Activated CD4-positive, alpha-beta T cell treated with anti-CD3 and anti-CD28 coated beads, Interleukin-2, amount 10 ng/mL, durations not matched to agents 7 days and 5 days (primary cell): ENCODE data around the gene SNAP47. TPM values are rescaled to one million over a fixed set of nuclear protein-coding genes. Genes with fewer than 3 reads are reported as not detected.

Experiments
- CTCF ChIA-PET: fragments of 350-600 bp; sonication (Branson Sonifier 250); formaldehyde crosslinking; loops from one replicate; lab custom pipeline; 2021; ENCODE audit warnings: antibody characterized with exemption; lab: Charles Lee
- POLR2A ChIA-PET: fragments of 350-600 bp; sonication (Branson Sonifier 250); formaldehyde crosslinking; loops from one replicate; lab custom pipeline; 2021; ENCODE audit warnings: antibody characterized with exemption; lab: Charles Lee
- DNase-seq: peaks from one replicate; pipeline ENCODE4 v3.0.0-alpha.2; 2020
- H3K27ac Mint-ChIP-seq: one replicate; pipeline ENCODE4 v1.8.0; 2021; ENCODE audit warnings: mild to moderate bottlenecking, moderate library complexity, mixed read lengths
- H3K27me3 Mint-ChIP-seq: one replicate; pipeline ENCODE4 v1.8.0; 2021; ENCODE audit warnings: mixed read lengths
- H3K36me3 Mint-ChIP-seq: one replicate; pipeline ENCODE4 v1.8.0; 2021; ENCODE audit warnings: low read depth, mixed read lengths
- H3K4me1 Mint-ChIP-seq: one replicate; pipeline ENCODE4 v1.8.0; 2021; ENCODE audit warnings: mixed read lengths
- H3K4me3 Mint-ChIP-seq: one replicate; pipeline ENCODE4 v1.8.0; 2021; ENCODE audit warnings: mild to moderate bottlenecking, moderate library complexity, mixed read lengths
- H3K9me3 Mint-ChIP-seq: one replicate; pipeline ENCODE4 v1.8.0; 2021; ENCODE audit warnings: mixed read lengths
- total RNA-seq, 2 experiments: library from RNA; stranded (reverse); gene quantifications; one replicate each; pipeline ENCODE4 v1.2.3, GENCODE V29; 2021

SNAP47 gene
- total RNA-seq, 2 experiments from 2014 or later = 30.3 TPM

- Mint-ChIP-seq H3K4me1 (peaks cover 74% of the 10 kb centered on the region), H3K27me3 (no peaks in the 10 kb centered on the region), H3K27ac (no peak overlapping the region), H3K4me3 (no peak overlapping the region), H3K9me3 (no peaks in the 10 kb centered on the region), H3K36me3 (peaks cover 64% of the 10 kb centered on the region)
- DNase-seq = no peak
- POLR2A ChIA-PET = no interaction called here
- CTCF ChIA-PET = interaction anchor here (1.3 to 2.3 kb wide), 3 partner anchors 191 to 194 kb away, joined by 3 to 9 read pairs (median 3); no protein-coding TSS in a partner anchor
These were observed 24.4 kb downstream of the SNAP47 start for GRCh38 chr1:227759341-227760300.

DNA sequence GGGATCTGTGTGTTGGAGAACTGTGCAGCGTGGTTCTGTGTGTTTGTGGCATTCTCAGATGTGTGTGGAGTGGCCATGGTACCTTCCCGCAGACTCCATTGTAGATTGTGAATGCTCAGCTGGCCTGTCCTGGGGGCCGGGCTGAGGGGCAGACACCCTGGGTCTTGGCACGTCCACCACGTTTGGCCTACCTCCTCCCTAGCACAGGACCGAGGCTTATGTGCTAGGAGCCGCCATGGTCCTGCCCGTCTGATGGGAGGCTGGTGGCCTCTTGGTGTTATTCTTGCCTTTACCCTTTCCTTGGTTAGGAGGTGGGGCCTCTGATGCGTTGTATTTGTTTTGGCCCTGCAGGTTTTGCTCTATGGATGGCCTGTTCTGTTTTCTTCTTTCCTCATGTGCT, 25.1 kb downstream of the SNAP47 start:
- CTCF ChIA-PET = interaction anchor here (1.3 kb wide), 1 partner anchor 192 kb away, joined by 3 read pairs; no protein-coding TSS in a partner anchor
- peaks cover 64% of the 10 kb centered on the region for H3K36me3 Mint-ChIP-seq
- DNase-seq = no peak
- H3K27ac Mint-ChIP-seq = peak overlapping the region; percentile 84
- H3K4me1 Mint-ChIP-seq = peaks cover 81% of the 10 kb centered on the region
- H3K4me3 Mint-ChIP-seq = no peak overlapping the region
- H3K27me3 Mint-ChIP-seq = no peaks in the 10 kb centered on the region
- no peaks in the 10 kb centered on the region for H3K9me3 Mint-ChIP-seq
- POLR2A ChIA-PET = no interaction called here

DNA sequence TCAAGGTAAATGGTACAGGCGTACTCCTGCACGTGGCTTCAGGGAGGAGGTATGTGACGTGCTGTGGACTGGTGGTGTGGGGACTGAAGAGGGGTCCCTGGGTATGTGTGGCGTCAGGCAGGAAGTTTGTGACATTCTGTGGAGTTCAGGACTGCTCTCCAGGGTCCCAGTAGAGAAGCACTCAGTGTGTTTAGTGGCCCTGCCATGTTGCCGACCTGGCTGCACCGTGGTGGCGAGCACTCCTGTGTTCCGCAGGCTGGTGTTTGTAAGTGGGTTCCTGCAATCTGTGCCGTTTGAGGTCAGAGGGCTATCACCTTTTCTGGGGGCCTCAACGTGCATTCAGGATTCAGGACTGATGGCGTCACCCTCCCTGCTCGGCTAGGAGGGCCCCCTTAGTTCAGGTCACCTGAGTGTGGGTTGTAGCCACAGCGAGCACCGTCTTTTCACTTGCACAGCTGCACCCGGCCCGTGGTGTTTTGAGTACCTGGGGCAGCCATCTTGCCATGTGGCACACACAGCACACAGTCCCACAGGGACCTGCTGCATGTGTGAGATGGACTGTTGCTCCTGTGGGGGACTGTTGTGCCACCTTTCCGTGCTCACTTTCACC, 26.5 kb downstream of the SNAP47 start:
- Mint-ChIP-seq H3K27me3 (no peaks in the 10 kb centered on the region), H3K9me3 (no peaks in the 10 kb centered on the region), H3K4me1 (peaks cover 95% of the 10 kb centered on the region), H3K4me3 (peak overlapping the region; percentile 25), H3K27ac (peak overlapping the region; percentile 90), H3K36me3 (peaks cover 65% of the 10 kb centered on the region)
- CTCF ChIA-PET = interaction anchor here (0.7 to 1.9 kb wide), 6 partner anchors 12 to 192 kb away, joined by 3 to 9 read pairs (median 3); no protein-coding TSS in a partner anchor
- POLR2A ChIA-PET = no interaction called here
- no peak for DNase-seq

- Mint-ChIP-seq H3K27me3 (no peaks in the 10 kb centered on the region), H3K4me3 (peak overlapping the region; percentile 13), H3K27ac (peak overlapping the region; percentile 90), H3K36me3 (peaks cover 67% of the 10 kb centered on the region), H3K9me3 (no peaks in the 10 kb centered on the region), H3K4me1 (peaks cover 98% of the 10 kb centered on the region)
- peak; percentile 95 for DNase-seq
- ChIA-PET CTCF (interaction anchor here (0.6 to 1.9 kb wide), 15 partner anchors 10 to 1361 kb away, joined by 3 to 9 read pairs (median 3); no protein-coding TSS in a partner anchor), POLR2A (no interaction called here)
These were observed 27.1 kb downstream of the SNAP47 start for GRCh38 chr1:227762231-227762911.

GRCh38 chr1:227763246-227764018, 28.2 kb downstream of the SNAP47 start:
- Mint-ChIP-seq H3K4me3 (no peak overlapping the region), H3K36me3 (peaks cover 69% of the 10 kb centered on the region), H3K4me1 (peaks cover 98% of the 10 kb centered on the region), H3K27ac (peak overlapping the region; percentile 90), H3K27me3 (no peaks in the 10 kb centered on the region), H3K9me3 (no peaks in the 10 kb centered on the region)
- POLR2A ChIA-PET = interaction anchor here (0.5 kb wide), 1 partner anchor 27 kb away, joined by 5 read pairs; no protein-coding TSS in a partner anchor
- CTCF ChIA-PET = interaction anchor here (0.5 to 1.9 kb wide), 10 partner anchors 9 to 915 kb away, joined by 3 to 9 read pairs (median 3); no protein-coding TSS in a partner anchor
- no peak for DNase-seq

GRCh38 chr1:227764019-227764391, 28.8 kb downstream of the SNAP47 start:
- Mint-ChIP-seq H3K9me3 (no peaks in the 10 kb centered on the region), H3K4me3 (no peak overlapping the region), H3K4me1 (peaks cover 95% of the 10 kb centered on the region), H3K27me3 (no peaks in the 10 kb centered on the region), H3K27ac (peak overlapping the region; percentile 36), H3K36me3 (peaks cover 69% of the 10 kb centered on the region)
- no peak for DNase-seq
- ChIA-PET CTCF (interaction anchor here (1.0 to 3.0 kb wide), 4 partner anchors 19 to 203 kb away, joined by 3 to 19 read pairs (median 3); no protein-coding TSS in a partner anchor), POLR2A (no interaction called here)

GRCh38 chr1:227765261-227766014, 30.2 kb downstream of the SNAP47 start:
- H3K36me3 Mint-ChIP-seq = peaks cover 60% of the 10 kb centered on the region
- H3K27ac Mint-ChIP-seq = peak overlapping the region; percentile 91
- H3K9me3 Mint-ChIP-seq = no peaks in the 10 kb centered on the region
- H3K4me3 Mint-ChIP-seq = peak overlapping the region; percentile 52
- no peaks in the 10 kb centered on the region for H3K27me3 Mint-ChIP-seq
- ChIA-PET CTCF (interaction anchor here (1.0 to 3.0 kb wide), 9 partner anchors 8 to 188 kb away, joined by 3 to 19 read pairs (median 5); no protein-coding TSS in a partner anchor), POLR2A (interaction anchor here (1.2 kb wide), 1 partner anchor 22 kb away, joined by 4 read pairs; no protein-coding TSS in a partner anchor)
- H3K4me1 Mint-ChIP-seq = peaks cover 83% of the 10 kb centered on the region
- DNase-seq = no peak

DNA sequence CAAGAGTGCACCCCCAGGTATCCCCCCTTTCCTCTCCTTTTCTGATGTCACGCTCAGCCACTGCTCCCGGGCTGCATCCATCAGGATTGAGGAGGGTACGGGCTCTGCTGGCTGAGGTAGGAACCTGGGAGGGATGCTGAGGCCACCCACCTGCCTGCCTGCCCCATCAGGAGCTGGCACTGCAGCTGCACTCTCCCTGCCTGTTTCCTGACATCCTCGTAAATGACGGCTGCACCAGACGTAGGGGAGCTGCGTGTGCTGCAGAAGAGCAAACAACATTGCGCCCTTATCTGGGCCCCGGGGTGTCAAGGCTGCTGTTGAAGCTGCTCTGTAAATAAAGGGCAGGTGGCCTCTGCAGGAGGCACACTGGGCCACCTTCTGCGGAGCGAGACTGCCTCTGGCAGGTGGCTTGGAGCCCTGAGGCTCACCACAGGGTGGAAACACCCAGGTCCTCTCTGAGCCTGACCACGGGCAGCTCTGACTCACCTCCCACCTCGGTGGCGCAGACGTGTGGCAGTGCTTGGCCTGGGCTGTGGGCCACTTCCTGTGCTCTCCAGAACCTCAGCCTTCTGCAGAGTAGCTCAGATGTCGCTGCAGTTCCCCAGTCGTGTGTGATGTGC, 30.9 kb downstream of the SNAP47 start:
- peak; percentile 89 for DNase-seq
- H3K9me3 Mint-ChIP-seq = no peaks in the 10 kb centered on the region
- peak overlapping the region; percentile 91 for H3K27ac Mint-ChIP-seq
- peaks cover 57% of the 10 kb centered on the region for H3K36me3 Mint-ChIP-seq
- peak overlapping the region; percentile 52 for H3K4me3 Mint-ChIP-seq
- H3K4me1 Mint-ChIP-seq = peaks cover 76% of the 10 kb centered on the region
- ChIA-PET CTCF (interaction anchor here (0.7 to 3.0 kb wide), 12 partner anchors 8 to 187 kb away, joined by 3 to 19 read pairs (median 4); no protein-coding TSS in a partner anchor), POLR2A (interaction anchor here (0.9 to 1.2 kb wide), 2 partner anchors 9 to 22 kb away, joined by 3 to 4 read pairs; no protein-coding TSS in a partner anchor)
- no peaks in the 10 kb centered on the region for H3K27me3 Mint-ChIP-seq

- no peaks in the 10 kb centered on the region for H3K9me3 Mint-ChIP-seq
- H3K4me3 Mint-ChIP-seq = peak overlapping the region; percentile 52
- CTCF ChIA-PET = interaction anchor here (0.7 to 3.0 kb wide), 12 partner anchors 8 to 187 kb away, joined by 3 to 19 read pairs (median 4); no protein-coding TSS in a partner anchor
- POLR2A ChIA-PET = interaction anchor here (0.9 to 1.2 kb wide), 2 partner anchors 8 to 21 kb away, joined by 3 to 4 read pairs; no protein-coding TSS in a partner anchor
- DNase-seq = no peak
- peaks cover 51% of the 10 kb centered on the region for H3K36me3 Mint-ChIP-seq
- H3K27me3 Mint-ChIP-seq = no peaks in the 10 kb centered on the region
- H3K4me1 Mint-ChIP-seq = peaks cover 72% of the 10 kb centered on the region
- H3K27ac Mint-ChIP-seq = peak overlapping the region; percentile 91
These were observed 31.5 kb downstream of the SNAP47 start for GRCh38 chr1:227766653-227767277.
